NCI-H82 (cell line): Measurements from ENCODE around the gene GPR142.

Experiments used
- DNase-seq: peaks from one replicate; lab custom pipeline; 2025; lab: John Stamatoyannopoulos, UW

GPR142 gene

GRCh38 chr17:74367206-74367605 lies at the start of gene GPR142:
Gene GPR142 (plus strand): TSS chr17:74367506. CDS start chr17:74369541, 2,035 bp downstream.
- no peak for DNase-seq

- no peak for DNase-seq
These were observed 48.9 kb upstream of the GPR142 start for GRCh38 chr17:74318391-74318790.

- DNase-seq, result no peak
These were observed 42.8 kb upstream of the GPR142 start for GRCh38 chr17:74324521-74324920.

- no peak for DNase-seq
These were observed 41.9 kb upstream of the GPR142 start for GRCh38 chr17:74325376-74325742.

GRCh38 chr17:74325743-74326379 lies 41.4 kb upstream of the GPR142 start, which contains the start of gene KIF19:
Gene KIF19 (plus strand): TSS chr17:74326226. CDS start chr17:74326350, 124 bp downstream.
- DNase-seq, result peak; percentile 65

GRCh38 chr17:74326506-74326905 lies 40.8 kb upstream of the GPR142 start:
- DNase-seq, result no peak

GRCh38 chr17:74328487-74328886 lies 38.8 kb upstream of the GPR142 start:
- no peak for DNase-seq

GRCh38 chr17:74329378-74329777 lies 37.9 kb upstream of the GPR142 start:
- DNase-seq, result no peak

GRCh38 chr17:74330446-74330845 lies 36.9 kb upstream of the GPR142 start:
- DNase-seq, result no peak

GRCh38 chr17:74332017-74332650 lies 35.2 kb upstream of the GPR142 start:
- DNase-seq, result peak; percentile 77

- DNase-seq, result peak; percentile 100
These were observed 34.5 kb upstream of the GPR142 start for GRCh38 chr17:74332763-74333283.

GRCh38 chr17:74334393-74335039 lies 32.8 kb upstream of the GPR142 start:
- DNase-seq, result peak; percentile 50

- DNase-seq, result peak; percentile 18
These were observed 31.7 kb upstream of the GPR142 start for GRCh38 chr17:74335529-74336062.

GRCh38 chr17:74336307-74336706 lies 31.0 kb upstream of the GPR142 start:
- DNase-seq, result no peak

GRCh38 chr17:74337834-74338500 lies 29.3 kb upstream of the GPR142 start:
- peak; percentile 91 for DNase-seq

- DNase-seq, result no peak
These were observed 27.6 kb upstream of the GPR142 start for GRCh38 chr17:74339537-74340195.

- peak; percentile 25 for DNase-seq
These were observed 26.8 kb upstream of the GPR142 start for GRCh38 chr17:74340470-74341023.

GRCh38 chr17:74342224-74342623 lies 25.1 kb upstream of the GPR142 start:
- peak; percentile 45 for DNase-seq

GRCh38 chr17:74343121-74343520 lies 24.2 kb upstream of the GPR142 start:
- DNase-seq, result no peak

GRCh38 chr17:74343526-74344284 lies 23.6 kb upstream of the GPR142 start:
- peak; percentile 68 for DNase-seq

GRCh38 chr17:74344658-74345057 lies 22.6 kb upstream of the GPR142 start:
- no peak for DNase-seq
